Measurements from ENCODE around the gene MORC2. TPM values are rescaled to one million over a fixed set of nuclear protein-coding genes. Genes with fewer than 3 reads are reported as not detected.

The MORC2 gene
- total and polyA plus RNA-seq, 10 of the 15 experiments (the other 5 are each of a cell fraction or from before 2014, with no cell fraction given), result 1.7 to 16.3 (median 9.0) TPM

- Histone ChIP-seq H3K27ac (ENCODE audit: control insufficient read depth, insufficient read depth) (no peak overlapping the region), H3K36me3 (ENCODE audit: control insufficient read depth in 2 of 2, insufficient read depth in 2 of 2, low read length in 1 of 2) (peaks cover 6 to 29% of the 10 kb centered on the region in 2 experiments), H4K20me1 (ENCODE audit: control insufficient read depth, insufficient read depth) (no peaks in the 10 kb centered on the region), H2AFZ (ENCODE audit: control insufficient read depth, low read depth, low read length) (no peak overlapping the region), H3K27me3 (replicated peaks in 1 of 2; ENCODE audit: control insufficient read depth in 2 of 2, insufficient read depth in 2 of 2, low read length in 1 of 2) (no peaks in the 10 kb centered on the region), H3K4me1 (ENCODE audit: control insufficient read depth, insufficient read depth, low read length) (no peaks in the 10 kb centered on the region), H3K9me3 (replicated peaks; ENCODE audit: control insufficient read depth, insufficient read depth, low read length) (no peaks in the 10 kb centered on the region), H3K4me2 (ENCODE audit: control insufficient read depth, insufficient read depth) (no peak overlapping the region), H3K9ac (ENCODE audit: control insufficient read depth, insufficient read depth, low read length) (no peak overlapping the region), H3K4me3 (no peak overlapping the region), H3K79me2 (ENCODE audit: control insufficient read depth, insufficient read depth, low read length) (no peaks in the 10 kb centered on the region)
- CTCF ChIA-PET, result interaction anchor here (0.6 to 1.2 kb wide), 8 partner anchors 22 to 285 kb away, joined by 3 to 14 read pairs (median 4); partner anchors contain the start of genes MORC2, SELENOM and TUG1
- WGBS (ENCODE audit: insufficient coverage, insufficient replicate concordance, low lambda C conversion rate, missing lambda C conversion rate), result 75% methylated on average over 7 of the region's 7 CpGs
- POLR2A ChIA-PET, result interaction anchor here (0.6 kb wide), 1 partner anchor 290 kb away, joined by 4 read pairs; no protein-coding TSS in a partner anchor
- no TSS peak for BruUV-seq (replicated peaks)
- no peak for ATAC-seq
- intact Hi-C loops (cut with micrococcal nuclease; ENCODE audit: unreplicated experiment) (loop anchor here (10.0 kb wide), 1 partner anchor 288 kb away; no protein-coding TSS in a partner anchor), in situ Hi-C loops (cut with MboI) (no loop called here)
- RAD21 ChIA-PET (ENCODE audit: unreplicated experiment), result interaction anchor here (2.6 kb wide), 1 partner anchor 138 kb away, joined by 16 read pairs; no protein-coding TSS in a partner anchor
- SMC1A ChIA-PET (ENCODE audit: uncharacterized antibody, unreplicated experiment), result interaction anchor here (0.7 to 1.5 kb wide), 3 partner anchors 24 to 191 kb away, joined by 3 read pairs; no protein-coding TSS in a partner anchor
- DNase-seq (ENCODE audit: low read depth, low spot score), result no peak
- FAIRE-seq, result no peak
- TF ChIP-seq STAT3 (IDR thresholded peaks at IDR 0.05; ENCODE audit: low read depth, low read length) (no peak), NFYA (IDR thresholded peaks at IDR 0.05; ENCODE audit: borderline replicate concordance, low read depth, low read length) (no peak), SRF (IDR thresholded peaks at IDR 0.05; ENCODE audit: low read depth in 2 of 2, low read length in 2 of 2) (no peak), ZNF207 (IDR thresholded peaks at IDR 0.05; ENCODE audit: borderline replicate concordance) (no peak), LARP7 (IDR thresholded peaks at IDR 0.05) (no peak), ZSCAN29 (IDR thresholded peaks at IDR 0.05) (no peak), EP300 (IDR thresholded peaks at IDR 0.05; ENCODE audit: borderline replicate concordance in 1 of 2, control insufficient read depth in 1 of 2, low read depth in 2 of 2, low read length in 2 of 2) (no peak), SMAD5 (IDR thresholded peaks at IDR 0.05; ENCODE audit: low read depth) (no peak), POLR2AphosphoS2 (IDR thresholded peaks at IDR 0.05; ENCODE audit: low read depth, low read length) (no peak), POLR2AphosphoS5 (IDR thresholded peaks at IDR 0.05; ENCODE audit: low read length) (no peak), ZNF687 (IDR thresholded peaks at IDR 0.05) (no peak), CUX1 (IDR thresholded peaks at IDR 0.05; ENCODE audit: insufficient replicate concordance, low read depth, low read length) (no peak), RUNX3 (IDR thresholded peaks at IDR 0.05; ENCODE audit: low read length) (no peak), TBL1XR1 (IDR thresholded peaks at IDR 0.05; ENCODE audit: low read depth, low read length) (no peak), NFYB (IDR thresholded peaks at IDR 0.05; ENCODE audit: insufficient read depth, low read depth, low read length) (no peak), CHD2 (IDR thresholded peaks at IDR 0.05; ENCODE audit: borderline replicate concordance, low read depth, low read length) (no peak)
These were observed 22.2 kb downstream of the MORC2 start for GRCh38 chr22:30946354-30946753.

Measured in GM12878 (cell line).